SK-N-MC (cell line): ENCODE data around the gene RPL10.

ENCODE experiments used
- EZH2 ChIP-seq: fragments of 200-600 bp; sonication (generic); IDR thresholded peaks from one replicate; pipeline ENCODE4 v1.6.1; 2017; ENCODE audit warnings: antibody characterized with exemption
- FOXP2 ChIP-seq: optimal IDR thresholded peaks from 2 replicates; pipeline ENCODE3; 2011; ENCODE audit warnings: mild to moderate bottlenecking, moderate library complexity; ENCODE audit not compliant: insufficient read depth; ENCODE audit errors: extremely low read length, control extremely low read depth
- POLR2AphosphoS5 ChIP-seq: IDR thresholded peaks from 2 replicates; pipeline ENCODE4 v1.6.1; 2012; ENCODE audit warnings: mild to moderate bottlenecking, low read depth, low read length, borderline replicate concordance

DNA sequence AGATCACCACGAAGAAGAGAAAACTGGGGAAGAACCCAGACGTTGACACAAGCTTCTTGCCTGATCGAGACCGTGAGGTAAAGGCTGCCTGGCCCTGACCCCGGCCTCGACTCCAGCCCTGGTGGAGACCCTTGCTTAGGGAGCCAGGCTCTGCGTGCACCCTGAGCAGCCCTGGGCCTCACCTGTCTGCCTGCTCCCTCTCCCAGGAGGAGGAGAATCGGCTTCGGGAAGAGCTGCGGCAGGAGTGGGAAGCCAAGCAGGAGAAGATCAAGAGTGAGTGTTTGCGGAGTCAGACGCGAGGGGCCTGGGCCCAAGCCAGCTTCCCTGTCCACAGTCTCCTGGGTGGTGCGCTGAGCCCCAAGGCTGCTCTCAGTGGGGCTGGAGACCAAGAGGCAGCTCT, 50.3 kb downstream of the RPL10 start:
- TF ChIP-seq EZH2: no peak
- no peak for TF ChIP-seq POLR2AphosphoS5
- no peak for TF ChIP-seq FOXP2
